ENCODE results near the gene PCLO.

- TF ChIP-seq CTCF (optimal IDR thresholded peaks at IDR 0.05 in 1 of 3, IDR thresholded peaks at IDR 0.05 in 1 of 3, conservative IDR thresholded peaks at IDR 0.05 in 1 of 3; ENCODE audit: extremely low read depth in 1 of 3, insufficient read depth in 2 of 3, low read length in 3 of 3): no peak
- no peak for TF ChIP-seq EZH2 (IDR thresholded peaks at IDR 0.05; ENCODE audit: low read length)
These were observed 6.7 kb downstream of the PCLO start for GRCh38 chr7:83156006-83156405.

Measured in keratinocyte (primary cell).